ENCODE measurements around the gene BACE2. TPM values are rescaled to one million over a fixed set of nuclear protein-coding genes. Genes with fewer than 3 reads are reported as not detected.

BACE2 gene
- total RNA-seq, 1 experiment from 2014 or later, result 40.8 TPM

GRCh38 chr21:41136286-41136685 lies 31.7 kb upstream of the BACE2 start:
- Histone ChIP-seq H4K20me1 (ENCODE audit: insufficient read depth) (no peaks in the 10 kb centered on the region), H3K9me3 (ENCODE audit: insufficient read depth, low read depth) (no peaks in the 10 kb centered on the region), H3K4me2 (no peak overlapping the region), H3K79me2 (ENCODE audit: low read depth) (no peaks in the 10 kb centered on the region), H2AFZ (no peak overlapping the region), H3K27ac (no peak overlapping the region), H3F3A (ENCODE audit: insufficient read depth, low read depth) (no peaks in the 10 kb centered on the region), H3K36me3 (ENCODE audit: low read depth) (no peaks in the 10 kb centered on the region), H3K27me3 (ENCODE audit: insufficient read depth, low read depth) (no peaks in the 10 kb centered on the region), H3K4me3 (no peak overlapping the region), H3K9me2 (ENCODE audit: insufficient read depth) (no peaks in the 10 kb centered on the region), H3K4me1 (replicated peaks; ENCODE audit: insufficient read depth) (no peaks in the 10 kb centered on the region)
- BruUV-seq (replicated peaks), result no TSS peak
- ChIA-PET POLR2A (ENCODE audit: unreplicated experiment) (no interaction called here), CTCF (no interaction called here)
- no peak for TF ChIP-seq EZH2 (IDR thresholded peaks at IDR 0.05; ENCODE audit: low read depth)
- TF ChIP-seq, protein P1, sequence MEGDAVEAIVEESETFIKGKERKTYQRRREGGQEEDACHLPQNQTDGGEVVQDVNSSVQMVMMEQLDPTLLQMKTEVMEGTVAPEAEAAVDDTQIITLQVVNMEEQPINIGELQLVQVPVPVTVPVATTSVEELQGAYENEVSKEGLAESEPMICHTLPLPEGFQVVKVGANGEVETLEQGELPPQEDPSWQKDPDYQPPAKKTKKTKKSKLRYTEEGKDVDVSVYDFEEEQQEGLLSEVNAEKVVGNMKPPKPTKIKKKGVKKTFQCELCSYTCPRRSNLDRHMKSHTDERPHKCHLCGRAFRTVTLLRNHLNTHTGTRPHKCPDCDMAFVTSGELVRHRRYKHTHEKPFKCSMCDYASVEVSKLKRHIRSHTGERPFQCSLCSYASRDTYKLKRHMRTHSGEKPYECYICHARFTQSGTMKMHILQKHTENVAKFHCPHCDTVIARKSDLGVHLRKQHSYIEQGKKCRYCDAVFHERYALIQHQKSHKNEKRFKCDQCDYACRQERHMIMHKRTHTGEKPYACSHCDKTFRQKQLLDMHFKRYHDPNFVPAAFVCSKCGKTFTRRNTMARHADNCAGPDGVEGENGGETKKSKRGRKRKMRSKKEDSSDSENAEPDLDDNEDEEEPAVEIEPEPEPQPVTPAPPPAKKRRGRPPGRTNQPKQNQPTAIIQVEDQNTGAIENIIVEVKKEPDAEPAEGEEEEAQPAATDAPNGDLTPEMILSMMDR (conservative IDR thresholded peaks at IDR 0.05), result no peak
- no peak for DNase-seq
- intact Hi-C loops (cut with micrococcal nuclease; ENCODE audit: unreplicated experiment), result no loop called here

DNA sequence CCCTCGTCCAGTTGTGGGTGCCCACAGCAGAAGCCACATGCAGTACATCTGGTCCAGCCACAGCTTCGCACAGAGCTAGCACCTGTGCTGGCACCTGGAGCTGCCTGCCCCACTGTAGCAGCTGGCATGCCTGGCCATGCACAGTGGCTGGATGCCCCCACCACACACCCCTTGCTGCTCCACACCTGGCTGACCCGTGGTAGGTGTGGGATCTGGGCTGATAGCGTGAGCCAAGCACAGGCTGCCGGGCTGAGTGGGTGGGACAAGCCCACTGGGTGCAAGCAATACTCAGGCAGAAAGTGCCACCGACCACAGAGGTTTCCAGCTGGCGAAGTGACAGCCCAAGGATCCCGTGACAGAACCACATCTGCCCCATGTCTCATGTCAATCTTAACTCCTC lies 30.6 kb upstream of the BACE2 start:
- BruUV-seq (replicated peaks), result no TSS peak
- no peak overlapping the region for H3K27ac ChIP-seq
- POLR2A ChIA-PET (ENCODE audit: unreplicated experiment), result interaction anchor here (0.5 kb wide), 1 partner anchor 85 kb away, joined by 4 read pairs; no protein-coding TSS in a partner anchor
- no peaks in the 10 kb centered on the region for H3F3A ChIP-seq (ENCODE audit: insufficient read depth, low read depth)
- no peaks in the 10 kb centered on the region for H3K9me2 ChIP-seq (ENCODE audit: insufficient read depth)
- no peak overlapping the region for H3K4me3 ChIP-seq
- TF ChIP-seq, protein P1 (conservative IDR thresholded peaks at IDR 0.05), result no peak
- no peak for TF ChIP-seq EZH2 (IDR thresholded peaks at IDR 0.05; ENCODE audit: low read depth)
- no peaks in the 10 kb centered on the region for H3K36me3 ChIP-seq (ENCODE audit: low read depth)
- CTCF ChIA-PET, result no interaction called here
- no peak for DNase-seq
- no peaks in the 10 kb centered on the region for H3K27me3 ChIP-seq (ENCODE audit: insufficient read depth, low read depth)
- no peaks in the 10 kb centered on the region for H3K9me3 ChIP-seq (ENCODE audit: insufficient read depth, low read depth)
- no peak overlapping the region for H2AFZ ChIP-seq
- intact Hi-C loops (cut with micrococcal nuclease; ENCODE audit: unreplicated experiment), result no loop called here
- H3K4me1 ChIP-seq (replicated peaks; ENCODE audit: insufficient read depth), result no peaks in the 10 kb centered on the region
- H4K20me1 ChIP-seq (ENCODE audit: insufficient read depth), result no peaks in the 10 kb centered on the region
- no peak overlapping the region for H3K4me2 ChIP-seq
- no peaks in the 10 kb centered on the region for H3K79me2 ChIP-seq (ENCODE audit: low read depth)

- Histone ChIP-seq H3K9me3 (ENCODE audit: insufficient read depth, low read depth) (no peaks in the 10 kb centered on the region), H3K4me1 (replicated peaks; ENCODE audit: insufficient read depth) (no peaks in the 10 kb centered on the region), H3K4me3 (no peak overlapping the region), H3F3A (ENCODE audit: insufficient read depth, low read depth) (no peaks in the 10 kb centered on the region), H3K9me2 (ENCODE audit: insufficient read depth) (no peaks in the 10 kb centered on the region), H3K27me3 (ENCODE audit: insufficient read depth, low read depth) (no peaks in the 10 kb centered on the region), H4K20me1 (ENCODE audit: insufficient read depth) (no peaks in the 10 kb centered on the region), H3K36me3 (ENCODE audit: low read depth) (no peaks in the 10 kb centered on the region), H3K4me2 (no peak overlapping the region), H2AFZ (no peak overlapping the region), H3K79me2 (ENCODE audit: low read depth) (no peaks in the 10 kb centered on the region), H3K27ac (no peak overlapping the region)
- CTCF ChIA-PET, result no interaction called here
- DNase-seq, result no peak
- POLR2A ChIA-PET (ENCODE audit: unreplicated experiment), result no interaction called here
- intact Hi-C loops (cut with micrococcal nuclease; ENCODE audit: unreplicated experiment), result no loop called here
- BruUV-seq (replicated peaks), result no TSS peak
- TF ChIP-seq EZH2 (IDR thresholded peaks at IDR 0.05; ENCODE audit: low read depth), result no peak
- TF ChIP-seq, protein P1 (conservative IDR thresholded peaks at IDR 0.05), result no peak
Observed at GRCh38 chr21:41137889-41138288, 30.1 kb upstream of the BACE2 start.
